Adrenal gland (tissue), 12 donors: Measurements from ENCODE around the gene TFDP2. TPM values are rescaled to one million over a fixed set of nuclear protein-coding genes. Genes with fewer than 3 reads are reported as not detected.

Experiments
- DNase-seq, 7 donors: peaks; one replicate each; pipeline ENCODE4 v3.0.0-alpha.2; 2019 to 2020
- H3K27ac ChIP-seq, 5 donors: fragments of 200-600 bp; sonication (generic) in 4 of 5; 1 replicate in 3 of 5; 2 replicates in 2 of 5; pipeline versions ENCODE4 v1.5.1 to v1.8.0; 2016 to 2020; ENCODE audit warnings: mild to moderate bottlenecking in 1 of 5
- H3K27me3 ChIP-seq: fragments of 200-600 bp; 2 replicates; pipeline ENCODE4 v1.8.0; 2021
- H3K36me3 ChIP-seq, 2 donors: fragments of 200-600 bp; replicated peaks in 1 of 2; 1 replicate in 1 of 2; 2 replicates in 1 of 2; pipeline versions ENCODE4 v1.5.1 to v1.8.0; 2018 to 2022
- H3K4me1 ChIP-seq, 2 donors: fragments of 200-600 bp; replicated peaks in 1 of 2; 1 replicate in 1 of 2; 2 replicates in 1 of 2; pipeline versions ENCODE4 v1.5.1 to v1.8.0; 2018 to 2021
- H3K4me3 ChIP-seq, 4 donors: fragments of 200-600 bp; sonication (generic) in 3 of 4; one replicate each; pipeline ENCODE4 v1.5.1; 2016 to 2018
- H3K9me3 ChIP-seq, 3 donors: fragments of 200-600 bp; sonication (generic) in 1 of 3; replicated peaks in 1 of 3; 1 replicate in 2 of 3; 2 replicates in 1 of 3; pipeline versions ENCODE4 v1.5.1 to v1.8.0; 2016 to 2021
- POLR2A ChIP-seq, 2 donors: fragments of 450-650 bp; IDR thresholded peaks; one replicate each; pipeline ENCODE4 v1.6.1; 2017; ENCODE audit warnings: antibody characterized with exemption in 2 of 2, mild to moderate bottlenecking in 2 of 2, moderate library complexity in 1 of 2
- WGBS, 4 donors: extraction: QIAGEN DNeasy Blood & Tissue Kit in 2 of 4; methylation state at CpG; one replicate each; pipeline versions ENCODE4 v1.1.5 to v1.1.7; 2013 to 2017; 5-methylcytosine and 5-hydroxymethylcytosine counted together
- intact Hi-C, 2 donors: fragments of 100-400 bp; cut with DNase I; formaldehyde crosslinking; loops; one replicate each; pipeline versions ENCODE4 v1.14.1 to v1.15.0; 2022 to 2023
- polyA plus RNA-seq, 3 donors: library from polyadenylated mRNA; stranded (reverse); fragments of 200-250 nt in 2 of 3; fragments of 350-450 nt in 1 of 3; fragmentation: Illumina TruSeq in 1 of 3; extraction: RNeasy Lipid Tissue Mini Kit (QIAGEN cat#74804) in 1 of 3; gene quantifications; one replicate each; pipeline ENCODE4 v1.2.3, GENCODE V29; 2013 to 2014
- total RNA-seq, 9 donors: library from RNA; depleted of rRNA in 4 of 9; stranded (reverse); fragments of >200 nt in 4 of 9; fragments of 120-200 nt in 1 of 9; fragmentation: NEBNext Ultra II Directional in 1 of 9; extraction: Animal tissue kit (Norgen Biotek cat#: 25700) in 1 of 9; gene quantifications; one replicate each; pipeline versions ENCODE4 v1.1.0 to v1.2.4, GENCODE V29; 2013 to 2023
- TF ChIP-seq, protein P1 (sequence below), 6 experiments: fragments of 450-650 bp in 4 of 6; fragments of 200-600 bp in 2 of 6; sonication (generic) in 1 of 6; IDR thresholded peaks; 1 replicate in 5 of 6; 2 replicates in 1 of 6; pipeline versions ENCODE4 v1.5.1 to v1.8.0; 2016 to 2021; ENCODE audit warnings: antibody characterized with exemption in 6 of 6, mild to moderate bottlenecking in 2 of 6, moderate library complexity in 1 of 6
- donor health status: healthy with polysubstance abuse.
- donor health status: Bipolar disorder and iron deficiency.
- donor health status: DM: yes; HTN: yes; CAD: no.
- donor health status: DM: no; HTN: no; CAD: no.
- donor health status: DM: no; HTN: no; CAD: no.
- donor health status: DM: yes; HTN: yes; CAD: no.

TFDP2 gene
- total and polyA plus RNA-seq, 12 donors: 11.8 to 165 (median 62.0) TPM

DNA sequence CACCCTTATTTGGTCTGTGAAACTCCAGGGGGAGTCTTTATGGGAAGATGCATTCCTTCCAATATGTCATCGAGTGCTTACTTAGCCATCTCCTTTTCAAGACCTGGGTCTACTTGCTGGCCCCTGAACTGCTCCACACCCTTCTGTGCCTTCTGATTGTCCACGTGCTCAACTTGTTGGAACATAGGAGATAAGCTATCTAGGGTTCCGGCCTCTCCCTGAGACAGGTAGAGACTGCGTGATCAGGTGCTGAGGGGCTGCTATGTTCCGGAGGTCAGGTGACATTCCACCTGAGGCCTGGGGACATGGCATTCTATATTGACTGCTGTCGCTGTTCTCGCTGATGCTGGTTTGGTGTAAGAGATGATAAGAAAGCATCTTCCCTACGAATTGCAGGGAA is 207.3 kb downstream of the TFDP2 start:
- no peaks in the 10 kb centered on the region for H3K9me3 ChIP-seq
- no peak overlapping the region for H3K4me3 ChIP-seq
- H3K4me1 ChIP-seq: peaks cover 4 to 17% of the 10 kb centered on the region in 2 donors
- DNase-seq: peak in 1 of 7 donors; percentile 40
- H3K27me3 ChIP-seq: no peaks in the 10 kb centered on the region
- TF ChIP-seq, protein P1, sequence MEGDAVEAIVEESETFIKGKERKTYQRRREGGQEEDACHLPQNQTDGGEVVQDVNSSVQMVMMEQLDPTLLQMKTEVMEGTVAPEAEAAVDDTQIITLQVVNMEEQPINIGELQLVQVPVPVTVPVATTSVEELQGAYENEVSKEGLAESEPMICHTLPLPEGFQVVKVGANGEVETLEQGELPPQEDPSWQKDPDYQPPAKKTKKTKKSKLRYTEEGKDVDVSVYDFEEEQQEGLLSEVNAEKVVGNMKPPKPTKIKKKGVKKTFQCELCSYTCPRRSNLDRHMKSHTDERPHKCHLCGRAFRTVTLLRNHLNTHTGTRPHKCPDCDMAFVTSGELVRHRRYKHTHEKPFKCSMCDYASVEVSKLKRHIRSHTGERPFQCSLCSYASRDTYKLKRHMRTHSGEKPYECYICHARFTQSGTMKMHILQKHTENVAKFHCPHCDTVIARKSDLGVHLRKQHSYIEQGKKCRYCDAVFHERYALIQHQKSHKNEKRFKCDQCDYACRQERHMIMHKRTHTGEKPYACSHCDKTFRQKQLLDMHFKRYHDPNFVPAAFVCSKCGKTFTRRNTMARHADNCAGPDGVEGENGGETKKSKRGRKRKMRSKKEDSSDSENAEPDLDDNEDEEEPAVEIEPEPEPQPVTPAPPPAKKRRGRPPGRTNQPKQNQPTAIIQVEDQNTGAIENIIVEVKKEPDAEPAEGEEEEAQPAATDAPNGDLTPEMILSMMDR (IDR thresholded peaks at IDR 0.05): no peak
- no peak for TF ChIP-seq POLR2A (IDR thresholded peaks at IDR 0.05)
- no peak overlapping the region for H3K27ac ChIP-seq
- intact Hi-C loops: no loop called here
- no peaks in the 10 kb centered on the region for H3K36me3 ChIP-seq
- WGBS, 4 donors: 96 to 100% (median 98%) methylated on average over 7 to 8 of the region's 8 CpGs

DNA sequence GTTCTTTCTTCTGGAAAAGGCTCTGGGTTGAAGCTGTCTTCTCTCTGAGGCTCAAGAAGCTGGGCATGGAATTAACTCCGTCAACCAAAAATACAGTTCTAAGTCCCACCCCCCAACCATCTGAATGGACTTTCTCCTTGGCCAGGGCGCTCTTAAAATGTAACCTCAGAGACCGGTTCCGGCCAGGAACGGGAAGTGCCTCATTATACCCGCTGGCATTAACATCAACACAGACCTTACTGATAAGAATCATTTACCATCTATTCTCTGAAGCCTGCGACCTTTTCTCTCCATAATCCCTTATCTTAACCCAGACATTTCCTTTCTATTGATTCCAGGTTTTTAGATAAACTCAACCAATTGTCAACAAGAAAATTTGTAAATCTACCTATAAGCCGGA is 208.3 kb downstream of the TFDP2 start:
- Histone ChIP-seq H3K4me1 (peaks cover 4 to 17% of the 10 kb centered on the region in 2 donors), H3K4me3 (no peak overlapping the region), H3K36me3 (no peaks in the 10 kb centered on the region), H3K27me3 (no peaks in the 10 kb centered on the region), H3K9me3 (no peaks in the 10 kb centered on the region), H3K27ac (peak overlapping the region in 2 of 5 donors; percentile 62 to 79)
- TF ChIP-seq, protein P1 (IDR thresholded peaks at IDR 0.05): no peak
- TF ChIP-seq POLR2A (IDR thresholded peaks at IDR 0.05): no peak
- WGBS, 4 donors: 25 to 49% (median 33%) methylated on average over 8 of the region's 8 CpGs
- DNase-seq: peak in 4 of 7 donors; percentile 14 to 50 (median 33)
- intact Hi-C loops: no loop called here

DNA sequence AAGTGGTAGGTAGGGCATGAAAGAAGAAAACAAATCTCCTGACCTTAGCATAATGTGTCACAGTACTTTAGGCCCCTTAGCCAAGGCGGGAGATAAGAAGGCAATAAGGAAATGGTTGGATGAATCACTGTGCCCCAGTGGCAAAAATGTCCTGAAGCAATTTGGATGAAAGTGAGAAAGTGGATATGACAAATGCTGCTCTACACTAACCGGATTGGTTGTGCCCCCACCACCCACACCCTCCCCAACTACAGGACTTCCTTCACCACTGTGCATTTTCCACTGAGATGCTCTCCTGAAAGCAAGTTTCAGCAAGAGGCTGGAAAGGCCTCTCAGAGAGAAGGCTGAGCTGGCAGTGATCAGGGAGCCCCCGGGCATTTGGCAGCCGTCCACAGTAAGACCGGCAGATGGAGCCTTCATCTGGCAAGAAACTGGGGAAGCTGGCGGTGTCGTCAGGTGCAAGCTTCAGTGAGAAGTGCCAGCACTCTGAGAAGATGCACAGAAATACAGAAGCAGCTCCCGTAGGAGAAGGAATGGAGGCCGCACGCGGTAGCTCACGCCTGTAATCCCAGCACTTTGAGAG is 209.1 kb downstream of the TFDP2 start:
- peak; percentile 46 to 92 (median 63) for DNase-seq
- intact Hi-C loops: no loop called here
- WGBS, 4 donors: 42 to 48% (median 45%) methylated on average over 12 of the region's 12 CpGs
- peaks cover 4 to 17% of the 10 kb centered on the region in 2 donors for H3K4me1 ChIP-seq
- H3K9me3 ChIP-seq: no peaks in the 10 kb centered on the region
- H3K4me3 ChIP-seq: no peak overlapping the region
- TF ChIP-seq, protein P1 (IDR thresholded peaks at IDR 0.05): peak in 1 of 6 experiments; percentile 2
- TF ChIP-seq POLR2A (IDR thresholded peaks at IDR 0.05): no peak
- H3K27ac ChIP-seq: peak overlapping the region in 3 of 5 donors; percentile 40 to 79 (median 62)
- no peaks in the 10 kb centered on the region for H3K27me3 ChIP-seq
- H3K36me3 ChIP-seq: no peaks in the 10 kb centered on the region

DNA sequence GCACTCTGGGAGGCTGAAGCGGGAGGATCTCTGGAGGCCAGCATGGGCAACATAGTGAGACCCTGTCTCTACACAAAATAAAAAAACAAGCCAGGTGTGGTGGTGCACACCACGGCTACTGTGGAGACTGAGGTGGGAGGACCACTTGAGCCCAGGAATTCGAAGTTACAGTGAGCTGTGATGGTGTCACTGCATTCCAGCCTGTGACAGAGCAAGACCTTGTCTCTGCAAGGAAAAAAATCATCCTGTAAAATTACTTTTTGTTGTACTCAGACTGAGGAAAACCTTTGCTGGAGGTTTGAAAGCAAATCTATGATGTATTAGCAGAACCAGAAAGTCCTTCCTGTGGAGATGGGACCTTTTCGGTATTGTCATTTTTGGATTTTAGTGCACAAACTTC is 209.6 kb downstream of the TFDP2 start:
- 57 to 79% (median 70%) methylated on average over 4 of the region's 4 CpGs for WGBS, 4 donors
- no peak for TF ChIP-seq POLR2A (IDR thresholded peaks at IDR 0.05)
- TF ChIP-seq, protein P1 (IDR thresholded peaks at IDR 0.05): no peak
- intact Hi-C loops: no loop called here
- no peaks in the 10 kb centered on the region for H3K36me3 ChIP-seq
- peak in 2 of 7 donors; percentile 25 to 46 for DNase-seq
- no peaks in the 10 kb centered on the region for H3K9me3 ChIP-seq
- H3K27ac ChIP-seq: peak overlapping the region in 3 of 5 donors; percentile 40 to 79 (median 62)
- H3K4me3 ChIP-seq: no peak overlapping the region
- H3K27me3 ChIP-seq: no peaks in the 10 kb centered on the region
- H3K4me1 ChIP-seq: peaks cover 4 to 17% of the 10 kb centered on the region in 2 donors
